GM12878 (cell line): ENCODE measurements around the gene STXBP5. TPM values are rescaled to one million over a fixed set of nuclear protein-coding genes. Genes with fewer than 3 reads are reported as not detected.

Experiments used
- ATAC-seq: fragments of 200-7000 bp; cut with Tn5 transposase; 3 replicates; pipeline ENCODE4 v1.9.1; 2020; ENCODE audit warnings: mild to moderate bottlenecking, moderate library complexity
- BruUV-seq: library from RNA; stranded (reverse); fragments of 400-500 nt; replicated peaks from 2 replicates; lab custom pipeline; 2021; lab: Mats Ljungman, UMichigan
- CTCF ChIA-PET: fragments of 300-600 bp; sonication (Branson Sonifier 250); formaldehyde crosslinking; extraction: SDS; loops from one replicate; lab custom pipeline; 2021; ENCODE audit warnings: inconsistent platforms; lab: Yijun Ruan, JAX
- POLR2A ChIA-PET: fragments of 350-600 bp; formaldehyde crosslinking; extraction: SDS; loops from one replicate; lab custom pipeline; 2021; ENCODE audit warnings: inconsistent platforms; lab: Charles Lee
- RAD21 ChIA-PET: fragments of 300-600 bp; sonication (Branson Sonifier 250); formaldehyde crosslinking; loops from one replicate; lab custom pipeline; 2023; ENCODE audit warnings: antibody characterized with exemption; ENCODE audit not compliant: unreplicated experiment; lab: Charles Lee
- SMC1A ChIA-PET: fragments of 300-600 bp; sonication (Branson Sonifier 250); formaldehyde crosslinking; loops from one replicate; lab custom pipeline; 2023; ENCODE audit not compliant: unreplicated experiment, uncharacterized antibody; lab: Charles Lee
- DNase-seq: peaks from one replicate; pipeline ENCODE4 v3.0.0-alpha.2; 2011; ENCODE audit warnings: low read depth, low spot score
- FAIRE-seq: peaks from 3 replicates; lab custom pipeline; 2011; peaks lifted over from hg19 to GRCh38; lab: Jason Lieb, UNC
- H2AFZ ChIP-seq: 2 replicates; pipeline ENCODE4 v1.6.0; 2011; ENCODE audit warnings: low read depth, low read length, control low read depth; ENCODE audit not compliant: control insufficient read depth
- H3K27ac ChIP-seq: 2 replicates; pipeline ENCODE4 v1.5.1; 2011; ENCODE audit warnings: control low read depth; ENCODE audit not compliant: control insufficient read depth, insufficient read depth
- H3K27me3 ChIP-seq, 2 experiments: replicated peaks in 1 of 2; 2 replicates each; pipeline versions ENCODE4 v1.6.0 to v1.6.1; 2011; ENCODE audit warnings: low read length in 1 of 2; ENCODE audit not compliant: control insufficient read depth in 2 of 2, insufficient read depth in 2 of 2
- H3K36me3 ChIP-seq, 2 experiments: 2 replicates each; pipeline ENCODE4 v1.5.1; 2011; ENCODE audit warnings: low read length in 1 of 2; ENCODE audit not compliant: control insufficient read depth in 2 of 2, insufficient read depth in 2 of 2
- H3K4me1 ChIP-seq: 2 replicates; pipeline ENCODE4 v1.6.1; 2011; ENCODE audit warnings: mild to moderate bottlenecking, low read length, moderate library complexity, mixed read lengths; ENCODE audit not compliant: control insufficient read depth, insufficient read depth
- H3K4me2 ChIP-seq: 2 replicates; pipeline ENCODE4 v1.6.0; 2011; ENCODE audit warnings: control low read depth; ENCODE audit not compliant: control insufficient read depth, insufficient read depth
- H3K4me3 ChIP-seq: fragments of 200-600 bp; sonication (generic); 2 replicates; pipeline ENCODE4 v1.5.1; 2016
- H3K79me2 ChIP-seq: 2 replicates; pipeline ENCODE4 v1.6.0; 2011; ENCODE audit warnings: low read length; ENCODE audit not compliant: control insufficient read depth, insufficient read depth
- H3K9ac ChIP-seq: 2 replicates; pipeline ENCODE4 v1.8.0; 2011; ENCODE audit warnings: low read length, control low read depth, mixed read lengths; ENCODE audit not compliant: control insufficient read depth, insufficient read depth
- H3K9me3 ChIP-seq: replicated peaks from 3 replicates; pipeline ENCODE4 v1.5.1; 2011; ENCODE audit warnings: mild to moderate bottlenecking, low read length; ENCODE audit not compliant: control insufficient read depth, insufficient read depth
- H4K20me1 ChIP-seq: 2 replicates; pipeline ENCODE4 v1.6.0; 2011; ENCODE audit not compliant: control insufficient read depth, insufficient read depth
- ASH2L ChIP-seq: fragments of 300-600, 200-600 bp; sonication (generic); IDR thresholded peaks from 2 replicates; pipeline ENCODE4 v1.6.1; 2017; ENCODE audit warnings: low read depth, mild to moderate bottlenecking, borderline replicate concordance
- CHD2 ChIP-seq: IDR thresholded peaks from 2 replicates; pipeline ENCODE4 v1.6.1; 2011; ENCODE audit warnings: low read depth, low read length, improper control_type of control experiment, borderline replicate concordance
- E4F1 ChIP-seq: fragments of 450-650 bp; IDR thresholded peaks from 2 replicates; pipeline ENCODE4 v1.6.1; 2018; ENCODE audit warnings: borderline replicate concordance, mild to moderate bottlenecking; ENCODE audit not compliant: partially characterized antibody
- ESRRA ChIP-seq: IDR thresholded peaks from 2 replicates; pipeline ENCODE4 v1.6.1; 2012; ENCODE audit warnings: mild to moderate bottlenecking, low read length, improper control_type of control experiment
- KAT2A ChIP-seq: conservative IDR thresholded peaks from 2 replicates; pipeline ENCODE4 v1.6.1; 2011; ENCODE audit warnings: low read depth, low read length; ENCODE audit not compliant: control insufficient read depth
- LARP7 ChIP-seq: fragments of 450-650 bp; IDR thresholded peaks from 2 replicates; pipeline ENCODE4 v1.6.1; 2017; ENCODE audit warnings: mild to moderate bottlenecking
- NFYA ChIP-seq: IDR thresholded peaks from 2 replicates; pipeline ENCODE4 v1.6.1; 2011; ENCODE audit warnings: low read depth, mild to moderate bottlenecking, low read length, improper control_type of control experiment, borderline replicate concordance
- POU2F2 ChIP-seq: IDR thresholded peaks from 3 replicates; pipeline ENCODE4 v1.6.1; 2011; ENCODE audit warnings: low read depth, mild to moderate bottlenecking, low read length, borderline replicate concordance
- RB1 ChIP-seq: fragments of 450-650 bp; formaldehyde crosslinking; IDR thresholded peaks from 2 replicates; pipeline ENCODE4 v1.6.1; 2017; ENCODE audit warnings: mild to moderate bottlenecking, borderline replicate concordance
- SMAD1 ChIP-seq: fragments of 450-650 bp; IDR thresholded peaks from 2 replicates; pipeline ENCODE4 v1.6.1; 2018; ENCODE audit warnings: mild to moderate bottlenecking, low read depth; ENCODE audit not compliant: partially characterized antibody
- SREBF2 ChIP-seq: IDR thresholded peaks from 2 replicates; pipeline ENCODE4 v1.6.1; 2012; ENCODE audit warnings: mild to moderate bottlenecking, low read length
- STAT3 ChIP-seq: IDR thresholded peaks from 2 replicates; pipeline ENCODE4 v1.6.1; 2011; ENCODE audit warnings: low read depth, low read length, improper control_type of control experiment
- TAF1 ChIP-seq: IDR thresholded peaks from 2 replicates; pipeline ENCODE4 v1.6.1; 2011; ENCODE audit warnings: mild to moderate bottlenecking, low read depth, low read length, borderline replicate concordance
- TARDBP ChIP-seq: IDR thresholded peaks from 2 replicates; pipeline ENCODE4 v1.6.1; 2016; ENCODE audit warnings: borderline replicate concordance
- TCF12 ChIP-seq: IDR thresholded peaks from 2 replicates; pipeline ENCODE4 v1.6.1; 2011; ENCODE audit warnings: low read depth, mild to moderate bottlenecking, low read length
- USF1 ChIP-seq: IDR thresholded peaks from 2 replicates; pipeline ENCODE4 v1.6.1; 2011; ENCODE audit warnings: borderline replicate concordance, low read depth, mild to moderate bottlenecking, moderate library complexity, mixed read lengths, low read length; ENCODE audit not compliant: insufficient read depth; ENCODE audit errors: extremely low read length
- ZBED1 ChIP-seq: IDR thresholded peaks from 2 replicates; pipeline ENCODE4 v1.6.1; 2016; ENCODE audit warnings: borderline replicate concordance
- ZBTB11 ChIP-seq: fragments of 450-650 bp; formaldehyde crosslinking; IDR thresholded peaks from 2 replicates; pipeline ENCODE4 v1.5.0; 2022; ENCODE audit warnings: mild to moderate bottlenecking, missing genetic modification characterization
- ZSCAN29 ChIP-seq: fragments of 450-650 bp; IDR thresholded peaks from 2 replicates; pipeline ENCODE4 v1.6.1; 2017; ENCODE audit warnings: mild to moderate bottlenecking, moderate library complexity
- in situ Hi-C: fragments of 300-500 bp; cut with MboI; formaldehyde crosslinking; loops from 9 replicates; pipeline ENCODE4 v1.14.3; 2018; ENCODE audit warnings: mixed read lengths
- intact Hi-C: fragments of 100-400 bp; cut with micrococcal nuclease; formaldehyde crosslinking; loops from one replicate; pipeline ENCODE4 v1.14.2; 2022; ENCODE audit not compliant: unreplicated experiment
- polyA plus RNA-seq, 11 experiments: library from polyadenylated mRNA; depleted of rRNA in 4 of 11; unstranded in 6 of 11; stranded (reverse) in 5 of 11; fragments of >200 nt; fragmentation: Nextera tagmentation in 4 of 11; fragmentation: Illumina TruSeq in 1 of 11; extraction: Ambion mirVana in 4 of 11; extraction: Trizol in 1 of 11; gene quantifications; 1 replicate in 1 of 11; 2 replicates in 10 of 11; pipeline versions ENCODE4 v1.2.1 to v1.2.3, GENCODE V29; 2011 to 2016; ENCODE audit warnings: inconsistent platforms in 2 of 11, missing spikeins in 2 of 11, low read depth in 1 of 11
- total RNA-seq, 4 experiments: library from RNA; depleted of rRNA in 3 of 4; stranded (reverse); fragments of >200 nt in 3 of 4; fragmentation: Illumina TruSeq in 1 of 4; extraction: Trizol in 1 of 4; gene quantifications; 2 replicates each; pipeline versions ENCODE4 v1.2.1 to v1.2.3, GENCODE V29; 2013 to 2021

Gene STXBP5
- total and polyA plus RNA-seq, 10 of the 15 experiments (the other 5 are each of a cell fraction or from before 2014, with no cell fraction given), result 1.4 to 13.2 (median 8.4) TPM

- ChIA-PET CTCF (no interaction called here), POLR2A (no interaction called here), SMC1A (interaction anchor here (0.6 kb wide), 1 partner anchor 1416 kb away, joined by 4 read pairs; no protein-coding TSS in a partner anchor)
- H3K4me2 ChIP-seq, result no peak overlapping the region
- no TSS peak for BruUV-seq
- no peaks in the 10 kb centered on the region for H3K79me2 ChIP-seq
- H3K9me3 ChIP-seq, result no peaks in the 10 kb centered on the region
- intact Hi-C loops (no loop called here), in situ Hi-C loops (no loop called here)
- FAIRE-seq (no peak), ATAC-seq (no peak), DNase-seq (no peak)
- no peak overlapping the region for H3K4me3 ChIP-seq
- no peaks in the 10 kb centered on the region for H4K20me1 ChIP-seq
- no peaks in the 10 kb centered on the region for H3K4me1 ChIP-seq
- no peak overlapping the region for H3K27ac ChIP-seq
- H3K9ac ChIP-seq, result no peak overlapping the region
- H2AFZ ChIP-seq, result no peak overlapping the region
- no peaks in the 10 kb centered on the region for H3K27me3 ChIP-seq
- no peak for TF ChIP-seq SMAD1
- TF ChIP-seq ASH2L, result no peak
- TF ChIP-seq LARP7, result no peak
- no peak for TF ChIP-seq STAT3
- no peak for TF ChIP-seq TAF1
- TF ChIP-seq ZBTB11 (CRISPR knock-in tag), result no peak
- TF ChIP-seq TCF12, result no peak
- TF ChIP-seq KAT2A, result no peak
- no peak for TF ChIP-seq E4F1
- no peak for TF ChIP-seq ZSCAN29
- TF ChIP-seq SREBF2, result no peak
- TF ChIP-seq RB1, result no peak
- no peak for TF ChIP-seq ESRRA
- no peak for TF ChIP-seq CHD2
- TF ChIP-seq ZBED1, result no peak
- TF ChIP-seq TARDBP, result no peak
- TF ChIP-seq NFYA, result no peak
- TF ChIP-seq USF1, result no peak
- TF ChIP-seq POU2F2, result no peak
- TF ChIP-seq, all 136 proteins: peak for 0
- RAD21 ChIA-PET, result no interaction called here
- H3K36me3 ChIP-seq, result peaks cover 0 to 7% of the 10 kb centered on the region in 2 experiments; a peak in 1 of 4 replicates
Observed at GRCh38 chr6:147311218-147311617, 107.0 kb downstream of the STXBP5 start.
